Psoas muscle (tissue), 8 donors: ENCODE data around the gene ABR. TPM values are rescaled to one million over a fixed set of nuclear protein-coding genes. Genes with fewer than 3 reads are reported as not detected.

Experiments used
- ATAC-seq, 4 donors: fragments of 200-7000 bp; cut with Tn5 transposase; one replicate each; pipeline ENCODE4 v1.9.1; 2020; ENCODE audit warnings: moderate library complexity in 3 of 4, mild to moderate bottlenecking in 2 of 4
- DNase-seq, 2 donors: peaks; one replicate each; pipeline ENCODE4 v3.0.0-alpha.2; 2020
- H3K27ac ChIP-seq: fragments of 200-600 bp; one replicate; pipeline ENCODE4 v1.8.0; 2022
- H3K27me3 ChIP-seq, 3 donors: fragments of 200-600 bp in 1 of 3; one replicate each; pipeline versions ENCODE4 v1.6.1 to v1.8.0; 2013 to 2022; ENCODE audit warnings: low read length in 2 of 3, mild to moderate bottlenecking in 2 of 3, moderate library complexity in 1 of 3; ENCODE audit not compliant: insufficient read depth in 3 of 3
- H3K36me3 ChIP-seq, 2 donors: fragments of 200-600 bp in 1 of 2; one replicate each; pipeline versions ENCODE4 v1.6.1 to v1.8.0; 2013 to 2022; ENCODE audit warnings: low read depth in 1 of 2, mild to moderate bottlenecking in 1 of 2, moderate library complexity in 1 of 2; ENCODE audit not compliant: insufficient read depth in 1 of 2
- H3K4me1 ChIP-seq: fragments of 200-600 bp; one replicate; pipeline ENCODE4 v1.8.0; 2022
- H3K4me3 ChIP-seq: fragments of 200-600 bp; one replicate; pipeline ENCODE4 v1.8.0; 2022; ENCODE audit warnings: mild to moderate bottlenecking
- H3K9me3 ChIP-seq: fragments of 200-600 bp; one replicate; pipeline ENCODE4 v1.8.0; 2022
- WGBS, 3 donors: extraction: QIAGEN DNeasy Blood & Tissue Kit; methylation state at CpG; one replicate each; pipeline versions ENCODE4 v1.1.6 to v1.1.7; 2013; 5-methylcytosine and 5-hydroxymethylcytosine counted together
- intact Hi-C, 2 donors: fragments of 100-400 bp; cut with DNase I; formaldehyde crosslinking; loops; one replicate each; pipeline versions ENCODE4 v1.11.0 to v1.14.2; 2022
- polyA plus RNA-seq, 3 donors: library from polyadenylated mRNA; stranded (reverse); fragments of 200-250 nt; gene quantifications; one replicate each; pipeline ENCODE4 v1.2.3, GENCODE V29; 2013
- total RNA-seq, 4 donors: library from RNA; stranded (reverse); fragmentation: NEBNext Ultra II Directional in 2 of 4; extraction: Animal tissue kit (Norgen Biotek cat#: 25700) in 2 of 4; gene quantifications; one replicate each; pipeline versions ENCODE4 v1.2.1 to v1.2.4, GENCODE V29; 2021 to 2023
- TF ChIP-seq, protein P1 (sequence below): fragments of 200-600 bp; IDR thresholded peaks from one replicate; pipeline ENCODE4 v1.8.0; 2022; ENCODE audit warnings: antibody characterized with exemption
- donor health status: healthy with polysubstance abuse.
- donor health status: DM: no; HTN: no; CAD: no; lungs with moderate emphysema.
- donor health status: Bipolar disorder and iron deficiency.
- donor health status: healthy.
- donor health status: DM: yes; HTN: yes; CAD: no.
- donor health status: DM: no; HTN: no; CAD: no.
- donor health status: DM: no; HTN: no; CAD: no.
- donor health status: DM: yes; HTN: yes; CAD: no.

The ABR gene
- total and polyA plus RNA-seq, 7 donors = 5.8 to 25.4 (median 9.8) TPM

DNA sequence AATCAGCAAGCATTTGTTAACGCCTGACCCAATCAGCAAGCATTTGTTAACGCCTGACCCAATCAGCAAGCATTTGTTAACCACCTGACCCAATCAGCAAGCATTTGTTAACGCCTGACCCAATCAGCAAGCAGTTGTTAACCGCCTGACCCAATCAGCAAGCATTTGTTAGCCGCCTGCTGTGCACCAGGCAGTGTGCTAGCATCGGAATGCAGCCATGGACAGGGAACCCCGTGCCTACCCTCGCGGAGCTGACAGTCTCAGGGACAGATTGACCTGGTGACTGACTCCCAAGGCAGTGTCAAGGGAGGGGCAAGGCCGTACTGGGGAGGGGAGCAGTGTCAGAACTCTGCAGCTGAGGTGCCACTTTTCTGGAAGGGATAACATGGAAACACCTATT lies 66.9 kb downstream of the ABR start:
- Histone ChIP-seq H3K27ac (no peak overlapping the region), H3K27me3 (peaks cover 0 to 2% (median 0%) of the 10 kb centered on the region in 3 donors), H3K36me3 (no peaks in the 10 kb centered on the region), H3K4me3 (no peak overlapping the region), H3K4me1 (peaks cover 22% of the 10 kb centered on the region), H3K9me3 (no peaks in the 10 kb centered on the region)
- TF ChIP-seq, protein P1, sequence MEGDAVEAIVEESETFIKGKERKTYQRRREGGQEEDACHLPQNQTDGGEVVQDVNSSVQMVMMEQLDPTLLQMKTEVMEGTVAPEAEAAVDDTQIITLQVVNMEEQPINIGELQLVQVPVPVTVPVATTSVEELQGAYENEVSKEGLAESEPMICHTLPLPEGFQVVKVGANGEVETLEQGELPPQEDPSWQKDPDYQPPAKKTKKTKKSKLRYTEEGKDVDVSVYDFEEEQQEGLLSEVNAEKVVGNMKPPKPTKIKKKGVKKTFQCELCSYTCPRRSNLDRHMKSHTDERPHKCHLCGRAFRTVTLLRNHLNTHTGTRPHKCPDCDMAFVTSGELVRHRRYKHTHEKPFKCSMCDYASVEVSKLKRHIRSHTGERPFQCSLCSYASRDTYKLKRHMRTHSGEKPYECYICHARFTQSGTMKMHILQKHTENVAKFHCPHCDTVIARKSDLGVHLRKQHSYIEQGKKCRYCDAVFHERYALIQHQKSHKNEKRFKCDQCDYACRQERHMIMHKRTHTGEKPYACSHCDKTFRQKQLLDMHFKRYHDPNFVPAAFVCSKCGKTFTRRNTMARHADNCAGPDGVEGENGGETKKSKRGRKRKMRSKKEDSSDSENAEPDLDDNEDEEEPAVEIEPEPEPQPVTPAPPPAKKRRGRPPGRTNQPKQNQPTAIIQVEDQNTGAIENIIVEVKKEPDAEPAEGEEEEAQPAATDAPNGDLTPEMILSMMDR = no peak
- ATAC-seq = no peak
- no peak for DNase-seq
- 64 to 84% (median 76%) methylated on average over 10 of the region's 10 CpGs for WGBS, 3 donors
- intact Hi-C loops = no loop called here

DNA sequence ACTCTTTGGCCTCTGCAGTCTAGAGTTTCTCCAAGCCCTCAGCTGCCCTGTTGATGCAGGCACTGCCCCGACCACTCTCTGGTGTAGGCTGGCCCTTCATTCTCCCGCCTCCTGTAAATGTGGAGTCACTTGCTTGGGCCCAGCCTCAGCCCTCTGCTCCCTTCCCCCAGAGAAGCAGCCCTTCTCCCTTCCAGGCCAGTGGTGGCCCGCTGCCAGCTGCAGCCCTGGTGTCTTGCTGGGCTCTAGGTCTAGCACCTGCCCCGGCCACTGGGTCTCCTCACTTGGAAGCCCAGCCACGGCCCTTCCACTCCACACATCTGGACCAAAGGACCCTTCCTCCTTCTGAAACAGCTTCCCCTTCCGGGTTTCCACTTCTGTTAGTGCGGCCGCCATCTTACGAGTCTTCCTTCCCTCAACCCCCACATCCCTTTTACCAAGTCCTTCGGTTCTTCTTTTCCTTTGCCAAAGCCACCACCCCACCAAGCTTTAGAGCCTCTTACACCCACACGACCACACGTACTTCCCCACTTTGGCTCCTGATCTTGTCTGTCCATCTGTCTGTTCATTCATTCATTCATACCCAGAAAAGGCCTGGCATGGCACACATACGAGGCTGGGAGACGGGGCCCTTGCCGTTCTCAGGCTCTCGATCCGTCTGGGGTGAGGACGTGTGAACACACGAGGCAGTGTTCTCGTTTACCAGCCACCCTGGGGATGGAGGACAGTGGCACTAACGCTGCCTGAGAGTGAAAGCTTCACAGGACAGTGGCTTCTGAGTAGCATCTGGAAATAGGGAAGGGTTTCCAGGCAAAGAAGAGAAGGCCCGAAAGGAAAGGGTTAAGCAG lies 68.0 kb downstream of the ABR start:
- WGBS, 3 donors = 79 to 83% (median 80%) methylated on average over 22 of the region's 22 CpGs
- intact Hi-C loops = no loop called here
- peaks cover 0 to 2% (median 0%) of the 10 kb centered on the region in 3 donors for H3K27me3 ChIP-seq
- no peaks in the 10 kb centered on the region for H3K9me3 ChIP-seq
- H3K4me1 ChIP-seq = peaks cover 29% of the 10 kb centered on the region
- peak in 1 of 2 donors; percentile 67 for DNase-seq
- peak overlapping the region; percentile 47 for H3K27ac ChIP-seq
- H3K4me3 ChIP-seq = no peak overlapping the region
- ATAC-seq = no peak
- no peaks in the 10 kb centered on the region for H3K36me3 ChIP-seq
- TF ChIP-seq, protein P1 = no peak

DNA sequence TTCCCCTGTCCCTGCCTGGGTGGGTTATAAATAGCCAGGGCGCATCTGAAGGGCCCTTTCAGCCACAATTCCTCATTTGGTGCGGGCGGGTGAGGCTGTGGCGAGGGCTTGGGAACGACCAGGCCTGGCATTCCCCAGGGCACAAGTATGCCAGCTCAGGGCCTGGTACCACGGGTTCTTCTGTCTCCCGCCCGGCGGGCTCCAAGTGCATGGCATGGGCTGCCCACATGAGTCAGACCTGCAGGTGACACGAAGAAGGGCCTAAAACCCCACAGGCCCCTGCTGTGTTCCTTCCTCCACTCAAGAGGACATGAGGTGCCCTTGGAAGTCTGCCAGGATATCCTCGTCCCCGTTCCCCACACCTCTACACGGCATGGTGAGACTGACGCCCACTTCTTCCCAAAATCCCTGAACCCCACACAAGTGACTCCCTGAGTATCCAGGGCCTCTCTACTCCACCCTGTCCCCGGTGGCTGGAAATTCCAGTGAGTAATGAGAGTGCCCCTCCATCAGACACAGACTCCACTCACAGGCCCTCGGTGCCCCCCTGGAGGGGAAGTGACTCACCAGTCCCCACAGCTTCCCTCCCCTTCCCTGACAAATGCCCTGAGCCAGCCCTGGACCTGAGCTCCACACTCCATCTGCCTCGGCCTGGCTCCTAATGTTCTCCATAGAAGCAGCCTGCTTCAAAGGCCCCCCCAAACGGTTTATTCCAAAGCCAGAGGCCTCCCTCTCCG lies 68.8 kb downstream of the ABR start:
- TF ChIP-seq, protein P1 = no peak
- peak; percentile 75 to 76 for DNase-seq
- peak overlapping the region; percentile 47 for H3K27ac ChIP-seq
- no peaks in the 10 kb centered on the region for H3K9me3 ChIP-seq
- peaks cover 31% of the 10 kb centered on the region for H3K4me1 ChIP-seq
- H3K4me3 ChIP-seq = no peak overlapping the region
- WGBS, 3 donors = 40 to 53% (median 45%) methylated on average over 19 of the region's 19 CpGs
- no peaks in the 10 kb centered on the region for H3K36me3 ChIP-seq
- H3K27me3 ChIP-seq = peaks cover 0 to 3% (median 0%) of the 10 kb centered on the region in 3 donors
- intact Hi-C loops = no loop called here
- ATAC-seq = peak in 3 of 4 donors; percentile 42 to 48 (median 43)

DNA sequence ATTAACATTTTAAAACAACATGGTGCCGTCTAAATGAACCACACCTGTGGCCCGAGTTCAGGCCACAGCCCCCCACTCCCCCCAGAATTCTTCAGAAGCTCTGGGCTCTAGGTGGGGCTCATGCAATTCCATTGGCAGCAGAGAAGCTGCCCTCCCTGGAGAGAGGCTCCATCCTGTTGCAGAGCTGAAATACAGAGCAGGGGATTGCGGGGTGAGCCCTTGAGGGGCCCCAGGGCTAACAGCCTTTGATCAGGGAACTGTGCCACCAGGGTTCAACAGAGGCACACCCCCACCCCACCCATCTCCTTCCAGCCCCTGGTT lies 69.3 kb downstream of the ABR start:
- no peak for DNase-seq
- Histone ChIP-seq H3K4me1 (peaks cover 37% of the 10 kb centered on the region), H3K4me3 (no peak overlapping the region), H3K9me3 (no peaks in the 10 kb centered on the region), H3K36me3 (no peaks in the 10 kb centered on the region), H3K27ac (peak overlapping the region; percentile 47), H3K27me3 (peaks cover 0 to 4% (median 0%) of the 10 kb centered on the region in 3 donors)
- TF ChIP-seq, protein P1 = no peak
- no peak for ATAC-seq
- 40 to 75% (median 61%) methylated on average over 3 of the region's 3 CpGs for WGBS, 3 donors
- intact Hi-C loops = no loop called here
